EL (cell line): Measurements from ENCODE around the gene CCT6B.
A peak's percentile ranks its signal among the peaks of the same experiment; 100 is the strongest.
"Not testable (repeated sequence)": the region's sequence is repeated elsewhere in the genome, so short reads cannot be mapped to it uniquely, and the experiment has no call there.

Experiments
- DNase-seq: peaks from one replicate; pipeline ENCODE4 v3.0.0-alpha.2; 2016

CCT6B gene

DNA sequence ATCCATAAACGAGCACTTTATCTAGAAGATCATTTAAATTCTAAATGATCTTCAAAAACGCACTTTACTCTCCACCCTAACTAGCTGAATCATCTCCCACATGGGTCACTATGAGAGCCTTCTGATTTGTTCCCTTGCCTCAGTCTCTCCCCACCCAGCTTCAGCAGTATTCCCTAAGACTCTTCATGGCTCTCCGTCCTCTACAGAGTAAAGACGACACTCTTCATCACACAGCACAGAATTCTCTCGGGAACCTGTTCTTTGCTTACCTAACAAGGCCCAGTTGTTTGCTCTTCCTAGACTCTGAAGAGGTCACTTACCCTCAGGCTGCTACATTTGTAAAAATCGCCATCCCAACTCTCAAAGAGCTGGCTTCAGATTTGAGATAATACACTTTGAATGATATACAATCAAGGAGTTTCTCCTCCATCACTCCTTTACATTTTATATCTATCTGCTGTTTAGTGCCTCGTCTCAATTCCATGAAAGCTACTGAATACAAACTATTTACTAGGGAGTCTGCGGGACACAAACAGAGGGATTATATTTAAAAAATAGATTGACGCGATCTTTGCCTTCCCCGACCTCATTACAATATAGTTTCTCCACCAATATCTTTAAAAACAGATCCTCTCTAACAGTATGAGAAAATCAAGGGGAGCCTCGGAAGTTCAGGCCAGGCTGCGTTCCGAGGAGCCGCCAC lies 18.5 kb upstream of the CCT6B start:
- no peak for DNase-seq

DNA sequence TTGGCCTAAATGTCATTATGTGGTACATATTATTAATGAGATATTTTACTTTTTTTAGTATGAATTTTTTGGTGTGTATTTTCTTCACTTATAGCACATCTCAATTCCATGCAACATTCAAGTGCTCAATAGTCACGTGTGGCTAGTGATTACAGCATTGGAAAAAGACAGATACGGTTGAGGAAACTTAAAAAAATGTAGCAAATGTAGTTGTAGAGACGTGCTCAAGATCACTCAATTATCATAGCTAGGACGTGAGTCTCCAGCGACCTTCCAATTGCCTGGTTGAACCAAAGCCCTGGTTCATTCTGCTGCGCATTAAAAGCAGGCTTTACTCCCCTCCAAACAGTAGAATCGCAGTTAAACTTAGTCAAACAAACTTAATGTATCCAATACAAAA lies 17.9 kb upstream of the CCT6B start:
- DNase-seq = no peak

GRCh38 chr17:34974794-34975785 lies 13.8 kb upstream of the CCT6B start:
- DNase-seq = no peak

DNA sequence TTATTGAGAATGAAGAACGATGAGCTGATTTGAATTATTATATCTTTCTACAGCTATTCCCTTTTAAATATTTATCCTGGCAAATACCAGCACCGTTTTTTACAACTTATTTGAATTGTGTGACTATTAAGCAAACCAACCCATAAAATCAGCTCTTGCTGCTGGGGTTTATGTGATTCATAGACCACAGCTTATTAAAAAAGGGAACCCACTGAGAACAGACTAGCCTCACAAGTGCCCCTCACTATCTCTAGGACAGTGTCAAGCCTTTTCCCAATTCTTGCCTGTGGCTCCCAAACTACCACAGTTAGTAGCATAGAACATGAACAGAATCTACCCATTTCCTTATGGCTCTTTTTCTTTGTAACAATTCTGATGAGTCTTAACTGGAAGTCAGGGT lies 12.9 kb upstream of the CCT6B start:
- no peak for DNase-seq

- DNase-seq = no peak
Measured at GRCh38 chr17:34958438-34958837, 2.8 kb downstream of the CCT6B start.

DNA sequence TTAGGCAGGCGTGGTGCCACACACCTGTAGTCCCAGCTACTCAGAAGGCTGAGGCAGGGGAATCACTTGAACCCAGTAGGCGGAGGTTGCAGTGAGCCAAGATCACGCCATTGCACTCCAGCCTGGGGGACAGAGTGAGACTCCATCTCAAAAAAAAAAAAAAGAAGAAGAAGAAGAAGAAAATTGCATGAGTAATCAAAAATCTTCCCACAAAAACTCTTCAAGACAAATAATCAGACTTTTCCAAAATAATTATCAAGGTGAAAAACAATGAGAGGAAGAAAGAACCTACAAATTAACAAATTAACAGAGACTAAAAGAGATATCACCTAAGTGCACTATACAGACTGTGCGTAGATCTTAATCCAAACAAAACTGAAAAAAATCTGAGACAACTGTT lies 10.5 kb downstream of the CCT6B start:
- DNase-seq = not testable (repeated sequence)

DNA sequence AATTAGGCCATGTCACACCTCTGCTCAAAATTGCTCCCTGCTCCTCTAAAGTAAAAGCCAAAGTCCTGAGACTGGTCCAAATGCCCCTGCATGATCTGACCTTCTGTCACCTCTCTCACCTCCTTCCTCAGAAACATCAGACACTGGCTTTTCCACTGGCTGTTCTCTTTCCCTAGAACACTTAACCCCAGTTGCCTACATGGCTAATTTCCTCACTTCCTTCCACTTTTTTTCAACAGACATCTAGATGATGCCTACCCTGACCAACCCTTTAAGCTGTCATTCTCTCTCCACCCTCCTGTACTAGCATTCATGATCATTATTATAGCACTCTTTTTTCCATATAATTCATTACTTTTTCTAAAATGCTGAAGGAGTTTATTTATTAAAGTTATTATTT lies 31.0 kb downstream of the CCT6B start:
- no peak for DNase-seq

DNA sequence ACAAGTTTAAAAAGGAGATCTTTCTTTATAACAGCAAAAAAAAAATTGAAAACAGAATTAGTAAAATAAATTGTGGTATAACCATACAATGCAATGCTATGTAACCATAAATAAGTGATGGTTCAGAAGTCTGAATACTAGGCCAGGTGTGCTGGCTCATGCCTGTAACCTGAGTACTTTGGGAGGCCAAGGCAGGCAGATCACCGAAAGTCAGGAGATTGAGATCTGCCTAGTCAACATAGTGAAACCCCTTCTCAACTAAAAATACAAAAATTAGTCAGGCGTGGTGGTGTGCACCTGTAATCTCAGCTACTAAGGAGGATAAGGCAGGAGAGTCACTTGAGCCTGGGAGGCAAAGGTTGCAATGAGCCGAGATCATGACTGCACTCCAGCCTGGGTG lies 34.6 kb downstream of the CCT6B start:
- DNase-seq = no peak

- DNase-seq = no peak
Measured at GRCh38 chr17:34920676-34921075, 40.6 kb downstream of the CCT6B start.

- no peak for DNase-seq
Measured at GRCh38 chr17:34917381-34917780, 43.9 kb downstream of the CCT6B start.

DNA sequence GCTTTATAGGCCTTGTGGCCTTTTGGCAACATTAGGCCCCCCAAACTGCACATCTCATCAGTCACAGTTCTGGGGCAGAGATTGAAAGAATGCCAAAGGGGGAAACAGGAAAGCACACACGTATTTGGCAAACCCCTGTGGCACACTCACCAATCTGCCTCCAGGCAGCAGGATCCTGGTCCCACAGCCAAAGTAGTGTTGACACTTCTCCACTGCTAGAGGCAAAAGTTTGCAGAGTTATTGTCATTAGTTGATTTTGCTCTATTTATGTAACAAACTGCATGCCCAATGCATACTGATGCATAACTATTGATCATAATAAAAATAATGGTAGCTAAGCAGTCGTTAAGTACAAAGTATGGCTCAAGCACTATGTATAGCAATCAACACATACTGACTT lies 45.1 kb downstream of the CCT6B start:
- DNase-seq = no peak

DNA sequence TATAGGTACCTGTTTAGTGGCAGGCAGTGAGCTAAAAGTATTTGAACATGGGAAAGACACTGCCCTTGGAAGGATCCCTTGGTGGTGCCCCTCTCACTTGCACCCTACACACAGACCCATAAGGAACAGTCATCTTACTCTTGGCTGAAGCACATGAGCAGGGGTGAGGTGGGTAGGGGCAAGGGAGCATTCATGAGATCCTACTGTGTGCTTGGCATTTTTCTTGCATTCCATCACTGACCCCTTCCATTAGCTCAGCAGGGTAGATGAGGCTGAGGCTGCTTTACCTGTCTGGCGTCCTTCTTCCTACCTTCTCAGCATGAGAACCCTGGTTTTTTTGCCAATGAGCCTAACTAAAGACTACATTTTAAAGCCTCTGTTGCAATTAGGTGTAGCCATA lies 48.3 kb downstream of the CCT6B start:
- DNase-seq = no peak

- DNase-seq = no peak
Measured at GRCh38 chr17:34909040-34909439, 52.2 kb downstream of the CCT6B start.

- no peak for DNase-seq
Measured at GRCh38 chr17:34902831-34903547, 58.3 kb downstream of the CCT6B start.

DNA sequence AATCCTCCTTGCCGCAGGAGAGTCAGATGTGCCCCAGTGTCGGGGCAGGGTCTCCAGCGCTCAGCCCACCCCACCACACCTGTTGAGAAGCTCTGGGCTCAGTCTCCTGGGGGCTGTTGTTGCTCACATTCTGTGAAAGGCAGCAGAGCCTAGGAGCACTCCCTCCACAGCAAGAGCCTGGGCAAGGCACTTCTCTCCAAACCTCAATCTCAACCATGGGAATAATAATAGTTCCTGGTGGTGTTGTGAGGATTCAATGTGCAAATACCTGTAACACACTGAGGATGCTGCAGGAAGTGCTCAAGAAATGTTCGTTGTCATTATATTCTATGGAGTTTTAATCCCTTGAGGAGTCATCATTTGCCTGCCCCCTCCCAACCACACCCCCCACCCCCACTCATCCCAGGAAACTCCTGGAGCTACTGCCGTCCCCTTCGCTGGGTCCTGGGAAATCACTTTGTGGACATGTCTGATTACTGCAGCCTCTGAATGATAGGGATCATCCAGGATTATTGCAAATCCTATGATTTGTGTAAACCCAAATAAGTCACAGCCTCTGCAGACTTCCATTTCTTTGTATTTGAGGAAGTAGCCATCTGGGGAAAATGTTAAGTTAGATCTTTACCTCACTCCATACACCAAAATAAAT lies 61.5 kb downstream of the CCT6B start:
- DNase-seq = no peak

GRCh38 chr17:34895383-34895782 lies 65.9 kb downstream of the CCT6B start:
- no peak for DNase-seq

DNA sequence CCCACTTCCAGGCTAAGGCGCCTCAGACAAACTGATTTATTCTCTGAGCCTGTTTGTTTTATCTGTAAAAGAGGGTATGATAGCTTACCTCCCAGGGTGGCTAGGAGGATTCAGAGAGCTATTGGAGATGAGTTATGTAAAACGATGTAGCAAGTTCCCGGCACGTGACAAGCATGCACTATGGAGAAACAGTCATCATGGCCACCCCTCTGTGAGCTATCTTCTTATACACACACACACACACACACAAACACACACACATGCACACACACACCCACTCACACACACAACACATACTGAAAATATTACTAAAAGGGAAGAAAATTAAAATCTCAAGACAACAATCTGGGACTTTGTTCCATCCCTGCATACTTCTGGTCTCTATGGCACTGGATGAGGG lies 66.3 kb downstream of the CCT6B start:
- no peak for DNase-seq

DNA sequence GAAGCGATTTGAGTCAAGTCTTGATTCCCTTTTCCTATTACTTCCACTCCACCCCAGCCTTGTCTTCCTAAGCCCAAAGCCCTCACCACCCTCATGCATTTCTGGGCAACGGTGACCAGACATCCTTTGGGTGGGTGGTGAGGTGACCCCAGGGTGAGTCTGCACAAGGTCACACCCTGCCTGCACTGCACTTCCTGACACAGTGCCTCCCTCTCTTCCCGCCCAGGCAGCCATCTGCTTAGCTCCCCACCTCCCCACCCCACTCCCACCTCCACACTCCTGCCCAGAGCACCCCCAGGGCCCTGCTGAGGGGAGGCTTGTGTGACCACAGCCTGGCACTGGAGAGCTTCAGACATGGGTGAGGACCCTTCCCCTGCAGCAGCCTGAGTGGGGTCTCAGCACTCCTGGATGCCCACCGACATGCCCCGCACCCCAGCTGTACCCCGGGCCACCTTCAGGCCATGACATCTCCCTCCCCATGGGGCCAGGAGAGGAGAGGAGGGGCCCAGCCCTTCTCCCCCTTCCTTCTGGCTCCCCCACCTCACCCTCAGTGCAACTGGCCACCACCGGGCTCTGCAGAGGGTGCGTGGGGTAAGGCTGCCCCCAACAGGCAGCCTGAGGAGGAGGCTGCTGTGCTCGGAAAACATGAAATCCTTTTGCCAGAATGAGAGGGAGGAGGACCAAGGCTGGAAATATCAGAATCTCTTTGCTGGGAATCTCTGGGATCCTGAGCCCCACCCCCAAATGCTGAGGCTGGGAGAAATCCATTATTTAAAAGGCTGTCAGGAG lies 68.6 kb downstream of the CCT6B start:
- DNase-seq = peak; percentile 21

DNA sequence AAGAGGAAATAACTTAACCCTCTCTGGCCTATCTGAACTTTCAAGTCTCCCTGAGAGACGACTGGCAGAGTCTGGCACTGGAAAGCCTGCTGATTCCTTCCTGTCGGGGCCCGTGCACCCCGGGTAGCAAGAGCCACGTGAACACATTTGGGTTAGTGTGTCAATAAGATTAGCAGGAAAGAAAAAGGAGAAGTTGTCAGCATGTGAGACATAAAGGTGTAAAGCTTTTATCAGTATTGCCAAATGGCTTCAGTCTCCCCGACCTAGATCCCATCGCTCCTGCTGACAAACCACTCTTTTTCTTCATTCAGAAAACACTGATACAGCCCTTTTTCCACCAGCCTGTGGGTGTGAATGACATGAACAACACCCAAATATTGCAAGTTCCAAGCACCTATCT lies 74.4 kb downstream of the CCT6B start:
- DNase-seq = no peak

DNA sequence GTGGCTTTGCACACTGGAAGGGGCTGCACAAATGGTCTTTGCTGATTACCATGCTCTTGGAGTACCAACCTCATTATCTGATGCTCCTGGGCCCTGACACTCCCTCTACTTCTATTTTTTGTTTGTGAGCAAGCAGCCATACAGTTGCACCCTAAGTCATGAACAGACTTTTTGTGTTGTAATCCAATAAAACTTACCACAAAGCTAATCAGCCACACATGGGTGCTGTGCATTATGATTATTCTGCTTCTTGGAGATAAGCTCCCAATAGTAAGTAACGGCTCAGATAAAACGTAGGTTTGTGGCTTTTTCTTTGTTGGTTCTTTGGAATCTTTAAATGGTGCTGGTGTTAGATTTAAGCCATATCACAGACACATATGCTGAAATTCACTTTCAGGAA lies 76.2 kb downstream of the CCT6B start:
- DNase-seq = no peak

GRCh38 chr17:34884597-34884996 lies 76.7 kb downstream of the CCT6B start:
- no peak for DNase-seq
